Measurements from ENCODE around the gene LRMDA. TPM values are rescaled to one million over a fixed set of nuclear protein-coding genes. Genes with fewer than 3 reads are reported as not detected.

The LRMDA gene
- total and polyA plus RNA-seq, 2 of the 4 experiments (the other 2 are of a cell fraction): 0.07 TPM; not detected in 1

GRCh38 chr10:76049581-76050290 lies 618.3 kb downstream of the LRMDA start:
- CTCF ChIA-PET: no interaction called here
- Histone ChIP-seq H3K9ac (ENCODE audit: low read depth, low read length) (no peak overlapping the region), H3K27ac (ENCODE audit: insufficient read depth, low read length) (no peak overlapping the region), H3K79me1 (ENCODE audit: low read depth in 1 of 2, low read length in 2 of 2) (no peaks in the 10 kb centered on the region), H3K4me2 (ENCODE audit: low read depth, low read length) (no peak overlapping the region), H4K8ac (ENCODE audit: low read depth in 2 of 2, low read length in 2 of 2) (no peak overlapping the region), H3K9me3 (ENCODE audit: control insufficient read depth, insufficient read depth, low read length) (no peaks in the 10 kb centered on the region), H3K4me3 (ENCODE audit: insufficient read depth, low read depth, low read length) (no peak overlapping the region), H4K91ac (ENCODE audit: insufficient read depth, low read depth, low read length) (no peak overlapping the region), H2BK20ac (ENCODE audit: low read depth, low read length) (no peak overlapping the region), H4K20me1 (ENCODE audit: insufficient read depth, low read length) (no peaks in the 10 kb centered on the region), H3K9me1 (ENCODE audit: insufficient read depth, low read length) (no peaks in the 10 kb centered on the region), H2AK5ac (ENCODE audit: low read depth, low read length) (no peak overlapping the region), H2BK120ac (ENCODE audit: low read depth, low read length) (no peak overlapping the region), H3K18ac (ENCODE audit: low read depth, low read length) (no peak overlapping the region), H4K5ac (ENCODE audit: low read depth, low read length) (no peak overlapping the region), H3K4ac (ENCODE audit: low read depth, low read length) (no peak overlapping the region), H3K14ac (replicated peaks; ENCODE audit: low read depth, low read length) (no peak overlapping the region), H2AFZ (replicated peaks; ENCODE audit: low read length, poor library complexity) (no peak overlapping the region), H3K56ac (ENCODE audit: extremely low read depth, insufficient read depth, low read length) (no peak overlapping the region), H2BK15ac (ENCODE audit: low read depth, low read length) (no peak overlapping the region), H3K36me3 (ENCODE audit: control insufficient read depth, insufficient read depth, low read length) (no peaks in the 10 kb centered on the region), H3K23ac (ENCODE audit: low read depth, low read length) (no peak overlapping the region), H3K27me3 (ENCODE audit: control insufficient read depth, insufficient read depth, low read length) (peaks cover 37% of the 10 kb centered on the region), H3K4me1 (ENCODE audit: control insufficient read depth, insufficient read depth, low read length) (no peaks in the 10 kb centered on the region), H2BK5ac (ENCODE audit: low read depth, low read length, poor library complexity, severe bottlenecking) (no peak overlapping the region), H2AK9ac (replicated peaks; ENCODE audit: low read depth, low read length, poor library complexity) (no peak overlapping the region)
- ATAC-seq (ENCODE audit: low read depth) (no peak), DNase-seq (no peak)
- in situ Hi-C loops (cut with MboI; ENCODE audit: low sequenced_read_pairs): loop anchor here (25.0 kb wide), 1 partner anchor 637 kb away; the partner anchor contains the start of gene ZNF503
- dilution Hi-C loops (cut with HindIII; ENCODE audit: low sequenced_read_pairs, unreplicated experiment): no loop called here
- intact Hi-C loops (cut with micrococcal nuclease): no loop called here
- POLR2A ChIA-PET (ENCODE audit: unreplicated experiment): no interaction called here
- no CpG with 5 or more reads among the region's 5 CpGs for WGBS, 2 experiments (ENCODE audit: extremely low coverage in 2 of 2, insufficient read length in 1 of 2)
- TF ChIP-seq ELK1 (IDR thresholded peaks at IDR 0.05; ENCODE audit: borderline replicate concordance, low read depth, low read length): no peak
- TF ChIP-seq CHD1 (IDR thresholded peaks at IDR 0.05; ENCODE audit: low read depth, low read length): no peak
- TF ChIP-seq POLR2A (IDR thresholded peaks at IDR 0.05; ENCODE audit: low read depth, low read length): no peak
- TF ChIP-seq NFE2L2 (IDR thresholded peaks at IDR 0.05; ENCODE audit: low read depth, low read length): no peak
- TF ChIP-seq USF2 (IDR thresholded peaks at IDR 0.05; ENCODE audit: low read depth, low read length): no peak
- TF ChIP-seq CEBPB (IDR thresholded peaks at IDR 0.05; ENCODE audit: low read depth, low read length): no peak
- no peak for TF ChIP-seq MXI1 (IDR thresholded peaks at IDR 0.05; ENCODE audit: borderline replicate concordance, low read depth, low read length)
- no peak for TF ChIP-seq MAZ (IDR thresholded peaks at IDR 0.05; ENCODE audit: borderline replicate concordance, low read depth, low read length)
- no peak for TF ChIP-seq CTCF (conservative IDR thresholded peaks at IDR 0.05; ENCODE audit: low read depth, low read length)
- no peak for TF ChIP-seq RFX5 (IDR thresholded peaks at IDR 0.05; ENCODE audit: low read depth, low read length)
- no peak for TF ChIP-seq MAFK (IDR thresholded peaks at IDR 0.05; ENCODE audit: low read depth, low read length)
- no peak for TF ChIP-seq SMC3 (IDR thresholded peaks at IDR 0.05; ENCODE audit: low read depth, low read length)
- no peak for TF ChIP-seq RAD21 (IDR thresholded peaks at IDR 0.05; ENCODE audit: low read length)
- TF ChIP-seq RCOR1 (IDR thresholded peaks at IDR 0.05; ENCODE audit: insufficient replicate concordance, low read length): no peak
- TF ChIP-seq BHLHE40 (IDR thresholded peaks at IDR 0.05; ENCODE audit: low read depth, low read length): no peak
- TF ChIP-seq FOS (IDR thresholded peaks at IDR 0.05; ENCODE audit: low read depth, low read length): no peak
- BruUV-seq (replicated peaks): no TSS peak

Data from IMR-90 (cell line).